Activated CD4-positive, alpha-beta T cell treated with anti-CD3 and anti-CD28 coated beads, Interleukin-2, amount 50 U/mL, for 24 hours (primary cell): ENCODE measurements around the gene AWAT2.
"Not testable (repeated sequence)": the region's sequence is repeated elsewhere in the genome, so short reads cannot be mapped to it uniquely, and the experiment has no call there.

Experiments
- DNase-seq, 2 donors: peaks; one replicate each; pipeline ENCODE4 v3.0.0-alpha.2; 2020; ENCODE audit warnings: low read depth in 1 of 2, low spot score in 1 of 2

Gene AWAT2

GRCh38 chrX:70001708-70002341 lies 47.9 kb downstream of the AWAT2 start:
- no peak for DNase-seq

- no peak for DNase-seq
These were observed 48.5 kb downstream of the AWAT2 start for GRCh38 chrX:70001269-70001668.

- DNase-seq = not testable (repeated sequence)
These were observed 51.4 kb downstream of the AWAT2 start for GRCh38 chrX:69998299-69998698.

GRCh38 chrX:69996113-69996468 lies 53.6 kb downstream of the AWAT2 start:
- no peak for DNase-seq

- DNase-seq = no peak
These were observed 54.2 kb downstream of the AWAT2 start for GRCh38 chrX:69995362-69996112.

GRCh38 chrX:69993494-69993893 lies 56.2 kb downstream of the AWAT2 start:
- no peak for DNase-seq

- no peak for DNase-seq
These were observed 58.1 kb downstream of the AWAT2 start for GRCh38 chrX:69991685-69992084.
